Esophagus muscularis mucosa (tissue), 4 donors: Measurements from ENCODE around the gene RDH16. TPM values are rescaled to one million over a fixed set of nuclear protein-coding genes. Genes with fewer than 3 reads are reported as not detected.
"Not testable (repeated sequence)": the region's sequence is repeated elsewhere in the genome, so short reads cannot be mapped to it uniquely, and the experiment has no call there.

Experiments used
- DNase-seq: peaks from one replicate; pipeline ENCODE4 v3.0.0-alpha.2; 2017; ENCODE audit errors: extremely low spot score
- H3K27ac ChIP-seq, 4 donors: fragments of 200-600 bp; sonication (generic); replicated peaks in 1 of 4; 1 replicate in 3 of 4; 2 replicates in 1 of 4; pipeline ENCODE4 v1.5.1; 2016 to 2019; ENCODE audit warnings: mild to moderate bottlenecking in 1 of 4
- H3K27me3 ChIP-seq, 4 donors: fragments of 200-600 bp; sonication (generic); one replicate each; pipeline versions ENCODE4 v1.5.1 to v1.6.0; 2016 to 2019
- H3K36me3 ChIP-seq, 4 donors: fragments of 200-600 bp; sonication (generic); one replicate each; pipeline ENCODE4 v1.5.1; 2016 to 2019
- H3K4me1 ChIP-seq, 4 donors: fragments of 200-600 bp; sonication (generic); one replicate each; pipeline ENCODE4 v1.5.1; 2016 to 2019
- H3K4me3 ChIP-seq, 4 donors: fragments of 200-600 bp; sonication (generic); 1 replicate in 2 of 4; 2 replicates in 2 of 4; pipeline ENCODE4 v1.5.1; 2016 to 2019; ENCODE audit warnings: mild to moderate bottlenecking in 4 of 4, moderate library complexity in 1 of 4
- H3K9me3 ChIP-seq, 4 donors: fragments of 200-600 bp; sonication (generic); 1 replicate in 3 of 4; 2 replicates in 1 of 4; pipeline ENCODE4 v1.5.1; 2016 to 2019
- CTCF ChIP-seq, 3 experiments: fragments of 200-600 bp in 2 of 3; fragments of 450-650 bp in 1 of 3; sonication (generic) in 2 of 3; IDR thresholded peaks; one replicate each; pipeline ENCODE4 v1.5.1; 2017 to 2019; ENCODE audit warnings: antibody characterized with exemption in 3 of 3, mild to moderate bottlenecking in 2 of 3, moderate library complexity in 1 of 3
- EP300 ChIP-seq: sonication (generic); formaldehyde crosslinking; IDR thresholded peaks from one replicate; pipeline ENCODE4 v1.6.1; 2017; ENCODE audit warnings: antibody characterized with exemption
- POLR2A ChIP-seq: fragments of 450-650 bp; IDR thresholded peaks from one replicate; pipeline ENCODE4 v1.6.1; 2017; ENCODE audit warnings: antibody characterized with exemption, moderate library complexity, mild to moderate bottlenecking, low read depth
- POLR2AphosphoS5 ChIP-seq, 2 donors: sonication (generic); formaldehyde crosslinking; IDR thresholded peaks; one replicate each; pipeline ENCODE4 v1.6.1; 2017; ENCODE audit warnings: antibody characterized with exemption in 2 of 2
- WGBS: methylation state at CpG from one replicate; pipeline ENCODE4 v1.1.5; 2018; 5-methylcytosine and 5-hydroxymethylcytosine counted together
- intact Hi-C: fragments of 100-400 bp; cut with DNase I; formaldehyde crosslinking; loops from one replicate; pipeline ENCODE4 v1.15.1; 2023
- total RNA-seq, 4 donors: library from RNA; depleted of rRNA; stranded (reverse); fragments of >200 nt; gene quantifications; one replicate each; pipeline versions ENCODE4 v1.1.0 to v1.2.1, GENCODE V29; 2016

The RDH16 gene
- total RNA-seq, 4 donors from 2014 or later: 0.17 to 0.69 (median 0.42) TPM; not detected in 1

DNA sequence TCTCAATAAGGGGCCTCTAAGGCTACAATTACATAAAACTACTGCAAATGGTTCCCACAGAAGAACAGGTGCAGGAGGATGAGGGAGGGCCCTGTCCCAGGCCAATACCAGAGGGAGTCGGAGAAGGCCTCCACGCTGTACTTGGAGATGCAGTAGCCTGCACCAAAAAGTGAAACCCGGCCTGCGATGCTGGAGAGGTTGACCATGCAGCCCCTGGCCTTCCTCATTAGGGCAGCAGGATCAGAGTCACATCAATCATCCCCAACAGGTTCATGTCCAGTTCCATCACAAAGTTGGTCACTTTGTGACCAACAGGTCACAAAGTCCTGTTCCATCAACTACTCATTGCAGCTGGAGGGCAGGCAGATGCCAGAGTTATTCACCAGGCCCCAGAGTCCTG, 26.0 kb upstream of the RDH16 start:
- no peak for TF ChIP-seq POLR2A
- TF ChIP-seq POLR2AphosphoS5 (IDR thresholded peaks at IDR 0.05): no peak
- TF ChIP-seq EP300: no peak
- peak; percentile 87 for DNase-seq
- intact Hi-C loops: no loop called here
- Histone ChIP-seq H3K36me3 (no peaks in the 10 kb centered on the region), H3K9me3 (no peaks in the 10 kb centered on the region), H3K4me3 (no peak overlapping the region), H3K27me3 (no peaks in the 10 kb centered on the region), H3K4me1 (peaks cover 8 to 12% (median 10%) of the 10 kb centered on the region in 4 donors), H3K27ac (no peak overlapping the region)
- WGBS: 100% methylated on average over 3 of the region's 4 CpGs

DNA sequence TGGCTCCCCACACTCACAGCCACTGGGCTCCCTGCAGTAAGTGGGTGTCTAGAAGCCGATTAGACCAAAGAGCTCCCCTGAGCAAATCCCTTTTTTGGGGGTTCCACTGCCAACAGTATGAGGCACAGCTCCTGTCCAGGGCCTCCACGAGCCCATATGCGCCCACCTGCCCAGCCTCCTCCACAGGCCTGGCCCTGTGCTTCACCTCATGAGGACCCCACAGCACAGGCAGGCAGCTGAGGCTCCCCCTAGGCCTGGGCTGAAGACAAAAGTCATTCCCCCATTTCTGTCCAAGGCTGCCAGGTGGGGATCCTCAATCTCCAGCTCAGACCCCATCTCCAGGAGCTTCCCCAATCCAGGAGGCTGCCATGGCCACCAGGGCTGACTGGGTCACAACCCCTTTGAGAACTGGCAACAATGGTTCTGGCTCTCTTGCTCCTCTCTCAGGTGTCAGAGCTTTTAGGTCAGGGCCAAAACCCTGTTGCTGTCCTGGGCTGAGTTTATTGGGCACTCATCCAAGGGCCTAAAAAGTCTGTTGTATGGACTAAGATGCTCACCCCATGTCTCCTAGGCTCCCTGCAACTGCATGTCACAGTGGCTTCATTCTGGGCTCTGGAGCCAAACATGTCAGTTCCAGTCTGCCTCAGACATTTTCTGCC, 25.3 kb upstream of the RDH16 start:
- H3K4me3 ChIP-seq, H3K27me3 ChIP-seq, intact Hi-C loops, H3K9me3 ChIP-seq, H3K27ac ChIP-seq, H3K4me1 ChIP-seq, H3K36me3 ChIP-seq: not testable (repeated sequence)
- WGBS: no CpG with 5 or more reads among the region's 3 CpGs
- peak; percentile 64 for DNase-seq

GRCh38 chr12:56980941-56981530, 23.6 kb upstream of the RDH16 start:
- H3K36me3 ChIP-seq: no peaks in the 10 kb centered on the region
- H3K27me3 ChIP-seq: no peaks in the 10 kb centered on the region
- DNase-seq: peak; percentile 84
- H3K4me1 ChIP-seq: no peaks in the 10 kb centered on the region
- no peak overlapping the region for H3K27ac ChIP-seq
- TF ChIP-seq EP300: no peak
- TF ChIP-seq POLR2A: no peak
- no peak for TF ChIP-seq POLR2AphosphoS5 (IDR thresholded peaks at IDR 0.05)
- TF ChIP-seq CTCF (IDR thresholded peaks at IDR 0.05): no peak
- H3K9me3 ChIP-seq: no peaks in the 10 kb centered on the region
- intact Hi-C loops: no loop called here
- no peak overlapping the region for H3K4me3 ChIP-seq
- WGBS: 92% methylated on average over 4 of the region's 4 CpGs

DNA sequence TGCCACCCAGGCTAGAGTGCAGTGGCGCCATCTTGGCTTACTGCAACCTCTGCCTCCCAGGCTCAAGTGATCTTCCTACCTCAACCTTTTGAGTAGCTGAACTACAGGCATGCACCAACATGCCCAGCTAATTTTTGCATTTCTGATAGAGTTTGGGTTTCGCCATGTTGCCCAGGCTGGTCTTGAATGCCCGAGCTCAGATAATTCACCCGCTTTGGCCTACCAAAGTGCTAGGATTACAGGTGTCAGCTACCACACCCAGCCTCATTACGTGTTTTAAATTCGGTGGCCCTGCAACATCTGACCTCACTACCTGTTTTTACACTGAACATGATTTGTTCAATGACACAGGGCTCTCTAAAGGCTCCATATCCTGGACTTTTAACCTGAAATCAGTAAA, 22.9 kb upstream of the RDH16 start:
- no peaks in the 10 kb centered on the region for H3K36me3 ChIP-seq

DNA sequence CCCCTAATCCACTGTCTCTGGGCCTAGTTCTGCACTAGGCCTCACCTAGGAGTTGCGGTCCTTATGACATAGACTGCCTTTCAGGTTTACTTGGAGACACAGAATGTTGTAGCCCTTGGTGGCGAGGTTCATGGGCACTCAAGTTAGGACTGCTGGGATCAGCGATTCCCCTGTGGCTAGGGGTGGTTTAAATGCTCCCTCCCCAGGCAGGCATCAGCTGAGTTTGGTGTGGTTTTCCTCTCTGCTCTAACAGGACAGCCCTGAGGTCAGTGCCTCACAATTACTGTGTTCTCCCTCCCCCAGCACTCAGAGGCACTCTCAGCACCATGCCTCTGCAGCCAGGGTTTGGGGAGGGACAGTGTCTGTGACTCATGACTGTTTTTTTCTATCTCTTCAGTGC, 22.2 kb upstream of the RDH16 start:
- TF ChIP-seq POLR2AphosphoS5 (IDR thresholded peaks at IDR 0.05) (no peak), EP300 (no peak), POLR2A (no peak), CTCF (IDR thresholded peaks at IDR 0.05) (no peak)
- no peaks in the 10 kb centered on the region for H3K27me3 ChIP-seq
- H3K4me1 ChIP-seq: no peaks in the 10 kb centered on the region
- intact Hi-C loops: no loop called here
- DNase-seq: no peak
- H3K27ac ChIP-seq: no peak overlapping the region
- H3K36me3 ChIP-seq: no peaks in the 10 kb centered on the region
- no peak overlapping the region for H3K4me3 ChIP-seq
- no peaks in the 10 kb centered on the region for H3K9me3 ChIP-seq
- 86% methylated on average over 1 of the region's 3 CpGs for WGBS

More for the DNA sequence above, 22.9 kb upstream of the RDH16 start:
- no peak for TF ChIP-seq EP300
- TF ChIP-seq POLR2AphosphoS5 (IDR thresholded peaks at IDR 0.05): no peak
- TF ChIP-seq CTCF (IDR thresholded peaks at IDR 0.05): no peak
- no peak for TF ChIP-seq POLR2A
- intact Hi-C loops: no loop called here
- peak; percentile 68 for DNase-seq
- H3K27ac ChIP-seq: no peak overlapping the region
- H3K4me3 ChIP-seq: no peak overlapping the region
- WGBS: 98% methylated on average over 6 of the region's 6 CpGs
- no peaks in the 10 kb centered on the region for H3K9me3 ChIP-seq
- H3K27me3 ChIP-seq: no peaks in the 10 kb centered on the region
- no peaks in the 10 kb centered on the region for H3K4me1 ChIP-seq
